OCI-LY7 (cell line): Measurements from ENCODE around the gene MAPKAPK5. TPM values are rescaled to one million over a fixed set of nuclear protein-coding genes. Genes with fewer than 3 reads are reported as not detected.

Experiments
- BruUV-seq: library from RNA; stranded (reverse); fragments of 400-500 nt; replicated peaks from 2 replicates; lab custom pipeline; 2021; lab: Mats Ljungman, UMichigan
- CTCF ChIA-PET: fragments of 300-600 bp; sonication (Branson Sonifier 250); formaldehyde crosslinking; loops from one replicate; lab custom pipeline; 2022; ENCODE audit warnings: antibody characterized with exemption; ENCODE audit not compliant: unreplicated experiment; lab: Charles Lee
- POLR2A ChIA-PET: fragments of 300-600 bp; sonication (Branson Sonifier 250); formaldehyde crosslinking; loops from one replicate; lab custom pipeline; 2022; ENCODE audit warnings: antibody characterized with exemption; lab: Charles Lee
- DNase-seq: peaks from one replicate; pipeline ENCODE4 v3.0.0-alpha.2; 2015; ENCODE audit warnings: low spot score
- H2AFZ ChIP-seq: fragments of 200-600 bp; sonication (generic), shearing (Covaris generic); 2 replicates; pipeline ENCODE4 v1.6.1; 2014; ENCODE audit warnings: mild to moderate bottlenecking, antibody characterized with exemption, low read length, moderate library complexity
- H3K27ac ChIP-seq: fragments of 200-600 bp; sonication (generic); 2 replicates; pipeline ENCODE4 v1.5.1; 2014; ENCODE audit warnings: mixed run types, low read depth, mild to moderate bottlenecking, moderate library complexity, low read length, inconsistent platforms; ENCODE audit not compliant: poor library complexity, severe bottlenecking
- H3K36me3 ChIP-seq: fragments of 200-600 bp; sonication (generic); 2 replicates; pipeline ENCODE4 v1.6.1; 2014; ENCODE audit warnings: mild to moderate bottlenecking, antibody characterized with exemption, low read length, moderate library complexity, mixed read lengths; ENCODE audit not compliant: insufficient read depth
- H3K4me1 ChIP-seq: fragments of 200-600 bp; sonication (generic); 2 replicates; pipeline ENCODE4 v1.5.1; 2014; ENCODE audit warnings: mild to moderate bottlenecking, low read length; ENCODE audit not compliant: insufficient read depth, poor library complexity, severe bottlenecking
- H3K4me2 ChIP-seq: fragments of 200-600 bp; sonication (generic); 2 replicates; pipeline ENCODE4 v1.6.1; 2014; ENCODE audit warnings: mild to moderate bottlenecking, low read length
- H3K4me3 ChIP-seq: fragments of 200-600 bp; sonication (generic); 2 replicates; pipeline ENCODE4 v1.5.1; 2014; ENCODE audit warnings: mild to moderate bottlenecking, low read depth, low read length; ENCODE audit not compliant: poor library complexity, severe bottlenecking
- H3K79me2 ChIP-seq: fragments of 200-600 bp; sonication (generic); 2 replicates; pipeline ENCODE4 v1.6.1; 2016; ENCODE audit warnings: low read depth, mild to moderate bottlenecking, low read length, moderate library complexity, mixed read lengths; ENCODE audit not compliant: insufficient read depth
- H3K9me2 ChIP-seq: fragments of 200-600 bp; sonication (generic); 2 replicates; pipeline ENCODE4 v1.6.1; 2016; ENCODE audit warnings: mild to moderate bottlenecking, low read length, mixed read lengths; ENCODE audit not compliant: insufficient read depth
- H3K9me3 ChIP-seq: fragments of 200-600 bp; sonication (generic); 2 replicates; pipeline ENCODE4 v1.6.1; 2014; ENCODE audit warnings: mild to moderate bottlenecking, mixed run types, low read length, mixed read lengths
- H4K20me1 ChIP-seq: fragments of 200-600 bp; sonication (generic); 2 replicates; pipeline ENCODE4 v1.6.1; 2014; ENCODE audit warnings: mild to moderate bottlenecking, antibody characterized with exemption, low read length, moderate library complexity, mixed read lengths; ENCODE audit not compliant: insufficient read depth
- EZH2phosphoT487 ChIP-seq: fragments of 200-600 bp; sonication (generic); IDR thresholded peaks from 2 replicates; pipeline ENCODE4 v1.6.1; 2018; ENCODE audit warnings: low read depth, borderline replicate concordance, mild to moderate bottlenecking, mixed run types, antibody characterized with exemption, low read length, moderate library complexity, mixed read lengths
- intact Hi-C: fragments of 100-400 bp; cut with micrococcal nuclease; formaldehyde crosslinking; loops from one replicate; pipeline ENCODE4 v1.10.0; 2022; ENCODE audit not compliant: unreplicated experiment
- total RNA-seq, 2 experiments: library from RNA; depleted of rRNA in 1 of 2; stranded (reverse); fragments of >200 nt in 1 of 2; shearing (Covaris generic) in 1 of 2; gene quantifications; 2 replicates each; pipeline ENCODE4 v1.2.3, GENCODE V29; 2014 to 2022
- TF ChIP-seq, protein P1 (sequence below): fragments of 200-600 bp; sonication (generic); conservative IDR thresholded peaks from 2 replicates; pipeline ENCODE4 v1.5.1; 2014; ENCODE audit warnings: mild to moderate bottlenecking, antibody characterized with exemption, low read length, moderate library complexity, mixed read lengths

MAPKAPK5 gene
- total RNA-seq, 2 experiments from 2014 or later: 74.6 to 83.5 TPM

DNA sequence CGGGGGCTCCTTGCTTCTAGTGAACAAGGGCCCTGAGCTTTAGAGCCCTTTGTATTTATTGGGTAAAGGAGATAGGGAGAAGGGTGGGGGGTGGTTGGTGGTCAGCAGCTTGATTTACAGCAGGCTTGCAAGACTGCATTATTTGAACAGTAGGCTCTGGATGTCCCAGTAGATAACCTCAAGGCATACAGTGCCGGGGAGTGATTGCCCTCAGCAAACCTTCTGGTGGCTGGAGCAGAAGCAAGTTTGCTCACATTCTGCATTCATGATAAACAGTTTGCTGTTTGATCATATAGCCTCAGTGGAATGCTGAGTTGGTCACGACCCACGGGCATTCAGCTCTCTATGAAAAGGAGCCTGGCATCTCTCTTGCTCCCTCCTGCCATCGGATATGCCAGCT is 16.5 kb upstream of the MAPKAPK5 start:
- ChIA-PET CTCF (no interaction called here), POLR2A (interaction anchor here (0.6 kb wide), 1 partner anchor 278 kb away, joined by 3 read pairs; no protein-coding TSS in a partner anchor)
- Histone ChIP-seq H3K4me2 (no peak overlapping the region), H3K4me3 (no peak overlapping the region), H3K9me3 (no peaks in the 10 kb centered on the region; the same call in 1 of the 2 replicates), H3K27ac (no peak overlapping the region), H4K20me1 (no peaks in the 10 kb centered on the region), H3K4me1 (peaks cover 17% of the 10 kb centered on the region), H3K79me2 (no peaks in the 10 kb centered on the region), H2AFZ (no peak overlapping the region), H3K9me2 (no peaks in the 10 kb centered on the region), H3K36me3 (no peaks in the 10 kb centered on the region)
- BruUV-seq: no TSS peak
- DNase-seq: no peak
- TF ChIP-seq EZH2phosphoT487: no peak
- TF ChIP-seq, protein P1, sequence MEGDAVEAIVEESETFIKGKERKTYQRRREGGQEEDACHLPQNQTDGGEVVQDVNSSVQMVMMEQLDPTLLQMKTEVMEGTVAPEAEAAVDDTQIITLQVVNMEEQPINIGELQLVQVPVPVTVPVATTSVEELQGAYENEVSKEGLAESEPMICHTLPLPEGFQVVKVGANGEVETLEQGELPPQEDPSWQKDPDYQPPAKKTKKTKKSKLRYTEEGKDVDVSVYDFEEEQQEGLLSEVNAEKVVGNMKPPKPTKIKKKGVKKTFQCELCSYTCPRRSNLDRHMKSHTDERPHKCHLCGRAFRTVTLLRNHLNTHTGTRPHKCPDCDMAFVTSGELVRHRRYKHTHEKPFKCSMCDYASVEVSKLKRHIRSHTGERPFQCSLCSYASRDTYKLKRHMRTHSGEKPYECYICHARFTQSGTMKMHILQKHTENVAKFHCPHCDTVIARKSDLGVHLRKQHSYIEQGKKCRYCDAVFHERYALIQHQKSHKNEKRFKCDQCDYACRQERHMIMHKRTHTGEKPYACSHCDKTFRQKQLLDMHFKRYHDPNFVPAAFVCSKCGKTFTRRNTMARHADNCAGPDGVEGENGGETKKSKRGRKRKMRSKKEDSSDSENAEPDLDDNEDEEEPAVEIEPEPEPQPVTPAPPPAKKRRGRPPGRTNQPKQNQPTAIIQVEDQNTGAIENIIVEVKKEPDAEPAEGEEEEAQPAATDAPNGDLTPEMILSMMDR: no peak
- intact Hi-C loops: no loop called here

GRCh38 chr12:111826316-111826715 is 15.7 kb upstream of the MAPKAPK5 start:
- no peak for TF ChIP-seq EZH2phosphoT487
- TF ChIP-seq, protein P1: no peak
- intact Hi-C loops: no loop called here
- Histone ChIP-seq H3K27ac (no peak overlapping the region), H3K4me3 (no peak overlapping the region), H3K79me2 (no peaks in the 10 kb centered on the region), H4K20me1 (no peaks in the 10 kb centered on the region), H3K9me3 (no peaks in the 10 kb centered on the region), H3K36me3 (no peaks in the 10 kb centered on the region), H3K4me2 (no peak overlapping the region), H3K9me2 (no peaks in the 10 kb centered on the region), H3K4me1 (peaks cover 16% of the 10 kb centered on the region), H2AFZ (no peak overlapping the region)
- ChIA-PET CTCF (no interaction called here), POLR2A (no interaction called here)
- BruUV-seq: no TSS peak
- no peak for DNase-seq

- intact Hi-C loops: no loop called here
- TF ChIP-seq EZH2phosphoT487: no peak
- TF ChIP-seq, protein P1: no peak
- no peaks in the 10 kb centered on the region for H3K36me3 ChIP-seq
- H2AFZ ChIP-seq: no peak overlapping the region
- BruUV-seq: no TSS peak
- H3K4me1 ChIP-seq: peaks cover 16% of the 10 kb centered on the region
- no peaks in the 10 kb centered on the region for H4K20me1 ChIP-seq
- H3K27ac ChIP-seq: no peak overlapping the region
- no peaks in the 10 kb centered on the region for H3K9me3 ChIP-seq
- DNase-seq: no peak
- ChIA-PET POLR2A (interaction anchor here (0.7 kb wide), 1 partner anchor 113 kb away, joined by 3 read pairs; no protein-coding TSS in a partner anchor), CTCF (no interaction called here)
- H3K4me3 ChIP-seq: no peak overlapping the region
- no peak overlapping the region for H3K4me2 ChIP-seq
- H3K79me2 ChIP-seq: no peaks in the 10 kb centered on the region
- H3K9me2 ChIP-seq: no peaks in the 10 kb centered on the region
Measured at GRCh38 chr12:111826992-111827391, 15.0 kb upstream of the MAPKAPK5 start.
